Right ventricle myocardium inferior (tissue), 1 donor: Measurements from ENCODE around the gene ARPC5L. TPM values are rescaled to one million over a fixed set of nuclear protein-coding genes. Genes with fewer than 3 reads are reported as not detected.
"Not testable (repeated sequence)": the region's sequence is repeated elsewhere in the genome, so short reads cannot be mapped to it uniquely, and the experiment has no call there.

ENCODE experiments used
- ATAC-seq: fragments of 200-7000 bp; cut with Tn5 transposase; one replicate; pipeline ENCODE4 v1.9.1; 2020; ENCODE audit warnings: mild to moderate bottlenecking, moderate library complexity
- DNase-seq: peaks from one replicate; pipeline ENCODE4 v3.0.0; 2021; ENCODE audit errors: missing footprints
- intact Hi-C: fragments of 100-400 bp; cut with DNase I; formaldehyde crosslinking; loops from one replicate; pipeline ENCODE4 v1.11.0; 2022
- long read RNA-seq: library from polyadenylated mRNA; unstranded; transcript quantifications from one replicate; pipeline ENCODE4 v2.0.0, GENCODE V29; 2021
- total RNA-seq: library from RNA; stranded (reverse); fragmentation: NEBNext Ultra II Directional; extraction: Animal tissue kit (Norgen Biotek cat#: 25700); gene quantifications from one replicate; pipeline ENCODE4 v1.2.1, GENCODE V29; 2021
- donor health status: DM: no; HTN: yes; CAD: no; lungs with severe emphysema.

ARPC5L gene
- total RNA-seq: 41.8 TPM
- long read RNA-seq, transcript ARPC5L-201 (4 exons, 1,325 nt): major isoform, 31 of 35 reads
- long read RNA-seq, partial matches to known transcripts: 0 of 35 reads
- long read RNA-seq, other reads (novel, unspliced or antisense): 3 of 35 reads

DNA sequence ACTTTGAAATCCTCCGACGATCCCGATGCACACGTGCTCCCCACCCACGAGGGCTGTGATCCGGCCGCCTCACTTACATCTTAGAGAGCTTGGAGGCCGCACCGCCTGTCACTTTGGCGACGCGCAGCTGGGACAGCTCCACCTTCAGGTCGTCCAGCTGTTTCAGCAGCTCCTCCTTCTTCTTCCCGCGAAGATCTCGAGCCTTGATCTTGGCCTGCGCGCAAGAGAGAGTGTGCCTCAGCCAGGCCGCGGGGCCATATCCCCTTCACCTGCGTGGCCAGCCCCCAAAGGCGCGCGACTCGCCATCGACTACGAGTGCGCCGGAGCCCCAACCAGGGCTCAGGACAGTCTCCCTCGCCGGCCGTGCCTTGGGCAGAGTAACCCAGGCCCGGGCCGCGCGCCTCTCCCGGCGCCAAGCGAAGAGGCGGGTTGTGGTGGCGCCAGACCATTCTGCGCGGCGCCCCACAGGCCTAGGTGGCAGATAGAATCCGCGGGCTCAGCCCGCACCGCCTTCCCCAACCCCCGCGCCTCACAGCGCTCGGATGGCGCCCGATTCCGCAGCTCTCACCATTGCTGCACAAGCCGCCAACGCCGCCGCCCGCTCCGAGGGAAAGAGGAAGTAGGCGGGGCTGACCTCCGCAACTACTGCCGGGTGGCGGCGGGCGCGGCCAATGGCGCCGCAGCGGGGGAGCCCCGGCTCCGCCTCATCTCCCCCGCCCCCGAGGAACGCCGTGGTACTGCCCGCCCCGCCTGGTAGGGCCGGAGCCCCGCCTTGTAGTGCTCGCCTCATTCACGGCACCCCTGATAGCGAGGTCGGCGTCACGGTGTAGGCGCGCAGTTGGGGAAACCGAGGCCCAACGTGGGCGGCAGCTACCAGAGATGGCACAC is at the start of gene ARPC5L, which contains the start of gene RPL35:
Gene ARPC5L, plus strand, starts transcription at position 789 of the 888 bp plus-strand sequence. CDS start 7,161 bp downstream, outside the sequence.
Gene RPL35, minus strand, starts transcription at position 616 of the 888 bp plus-strand sequence. Its CDS starts 45 bp downstream, at position 571.
- DNase-seq (peak; percentile 97), ATAC-seq (peak; percentile 97)
- intact Hi-C loops: loop anchor here (10.0 kb wide), 1 partner anchor 513 kb away; no protein-coding TSS in a partner anchor

GRCh38 chr9:124812441-124812876 is 49.5 kb upstream of the ARPC5L start:
- DNase-seq: no peak
- ATAC-seq: peak; percentile 69
- intact Hi-C loops: no loop called here

GRCh38 chr9:124813041-124813440 is 48.9 kb upstream of the ARPC5L start:
- intact Hi-C loops: no loop called here
- ATAC-seq: no peak

DNA sequence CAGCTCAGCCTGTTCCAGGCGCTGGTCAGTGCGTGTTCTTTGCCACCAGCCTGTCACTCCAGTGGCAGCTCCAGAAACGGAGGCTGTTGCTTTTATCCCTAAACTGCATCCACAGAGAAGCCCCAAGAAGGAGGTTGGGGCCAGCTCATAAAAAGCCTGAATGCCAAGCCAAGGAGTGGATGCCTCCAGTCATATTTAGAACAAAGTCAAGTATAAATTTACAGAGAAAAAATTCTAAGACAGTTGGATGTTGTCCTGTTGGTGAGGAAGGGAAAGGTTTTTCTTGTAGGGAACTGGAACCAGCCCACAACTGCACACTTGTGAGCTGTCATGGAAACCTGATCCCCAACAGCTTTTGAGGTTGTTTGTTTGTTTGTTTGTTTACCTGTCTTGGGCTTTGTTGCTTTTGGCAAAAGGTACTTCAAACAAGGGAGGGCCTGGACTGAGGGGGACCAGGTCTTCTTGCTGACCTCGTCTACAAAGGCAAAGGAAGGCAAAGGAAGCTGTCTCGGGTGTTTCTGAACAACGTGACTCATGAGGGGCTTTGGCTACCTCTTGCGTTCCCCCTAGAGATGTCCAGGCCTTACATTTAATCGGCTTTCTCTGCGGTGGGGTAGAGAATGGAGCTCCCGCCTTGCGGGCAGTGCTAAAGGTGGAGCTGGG is 48.3 kb upstream of the ARPC5L start:
- DNase-seq (no peak), ATAC-seq (no peak)
- intact Hi-C loops: no loop called here

More at GRCh38 chr9:124813041-124813440, 48.9 kb upstream of the ARPC5L start:
- no peak for DNase-seq

- ATAC-seq (no peak), DNase-seq (no peak)
- intact Hi-C loops: no loop called here
These were observed 47.8 kb upstream of the ARPC5L start for GRCh38 chr9:124814164-124814535.

DNA sequence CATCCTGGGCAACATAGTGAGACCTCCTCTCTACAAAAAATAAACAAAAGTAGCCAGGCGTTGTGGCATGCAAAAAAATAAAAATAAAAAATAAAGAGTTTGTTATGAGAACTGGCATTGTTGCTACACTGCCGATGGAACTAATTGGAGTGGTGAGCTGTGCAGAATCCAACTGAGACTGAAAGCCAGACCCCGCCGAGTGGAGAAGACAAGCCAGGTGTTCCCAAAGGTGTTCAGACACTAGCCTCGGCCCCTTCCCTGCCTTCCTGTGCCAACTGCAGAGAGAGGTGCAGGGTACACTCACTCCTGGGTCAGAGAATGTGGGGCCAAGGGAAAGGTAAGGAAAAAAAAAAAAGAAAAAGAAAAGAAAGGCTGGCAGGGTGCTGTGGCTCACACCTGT is 46.3 kb upstream of the ARPC5L start:
- intact Hi-C loops: no loop called here
- ATAC-seq (no peak), DNase-seq (no peak)

GRCh38 chr9:124818431-124819281 is 43.3 kb upstream of the ARPC5L start:
- intact Hi-C loops: no loop called here
- no peak for DNase-seq
- peak; percentile 70 for ATAC-seq

DNA sequence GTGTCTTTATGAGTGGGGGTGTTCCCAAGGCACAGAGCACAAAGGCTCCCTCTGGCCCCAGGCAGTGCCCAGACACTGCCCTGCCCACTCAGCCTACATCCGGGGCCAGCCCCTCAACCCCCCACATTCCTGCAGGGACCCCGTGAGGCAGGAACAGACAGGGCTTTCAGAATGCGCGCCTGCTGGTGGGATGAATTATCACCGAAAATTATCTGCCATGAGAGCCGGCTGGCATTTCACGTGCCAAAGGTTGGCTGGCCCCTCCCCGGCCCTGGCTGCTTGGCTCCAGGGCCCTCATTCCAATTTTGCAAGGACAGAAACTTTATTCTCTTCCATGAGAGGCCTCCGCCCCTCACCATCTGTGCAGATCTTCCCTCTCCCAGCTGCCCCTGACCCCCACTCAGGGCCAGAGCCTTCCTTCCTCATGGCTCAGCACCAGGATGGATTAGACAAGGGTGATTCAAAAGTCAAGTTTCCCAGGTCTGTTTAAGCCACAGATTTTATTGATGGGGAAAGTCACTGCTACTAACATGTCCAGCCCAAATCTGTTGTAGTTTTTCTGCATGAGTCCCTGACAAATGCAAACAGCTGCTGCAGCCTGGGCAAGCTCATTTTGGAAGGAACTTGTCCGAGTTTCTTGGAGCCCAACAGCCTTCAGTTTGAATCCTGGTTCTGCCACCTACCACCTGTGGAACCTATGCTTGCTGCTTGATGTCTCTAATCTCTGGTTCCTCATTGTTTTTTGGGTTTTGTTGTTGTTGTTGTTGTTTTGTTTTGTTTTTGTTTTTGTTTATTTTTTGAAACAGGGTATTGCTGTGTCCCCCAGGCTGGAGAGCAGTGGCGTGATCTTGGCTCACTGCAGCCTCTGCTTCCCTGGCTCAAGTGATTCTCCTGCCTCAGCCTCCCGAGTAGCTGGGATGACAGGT is 41.0 kb upstream of the ARPC5L start:
- intact Hi-C loops: no loop called here
- ATAC-seq: no peak
- DNase-seq: no peak

DNA sequence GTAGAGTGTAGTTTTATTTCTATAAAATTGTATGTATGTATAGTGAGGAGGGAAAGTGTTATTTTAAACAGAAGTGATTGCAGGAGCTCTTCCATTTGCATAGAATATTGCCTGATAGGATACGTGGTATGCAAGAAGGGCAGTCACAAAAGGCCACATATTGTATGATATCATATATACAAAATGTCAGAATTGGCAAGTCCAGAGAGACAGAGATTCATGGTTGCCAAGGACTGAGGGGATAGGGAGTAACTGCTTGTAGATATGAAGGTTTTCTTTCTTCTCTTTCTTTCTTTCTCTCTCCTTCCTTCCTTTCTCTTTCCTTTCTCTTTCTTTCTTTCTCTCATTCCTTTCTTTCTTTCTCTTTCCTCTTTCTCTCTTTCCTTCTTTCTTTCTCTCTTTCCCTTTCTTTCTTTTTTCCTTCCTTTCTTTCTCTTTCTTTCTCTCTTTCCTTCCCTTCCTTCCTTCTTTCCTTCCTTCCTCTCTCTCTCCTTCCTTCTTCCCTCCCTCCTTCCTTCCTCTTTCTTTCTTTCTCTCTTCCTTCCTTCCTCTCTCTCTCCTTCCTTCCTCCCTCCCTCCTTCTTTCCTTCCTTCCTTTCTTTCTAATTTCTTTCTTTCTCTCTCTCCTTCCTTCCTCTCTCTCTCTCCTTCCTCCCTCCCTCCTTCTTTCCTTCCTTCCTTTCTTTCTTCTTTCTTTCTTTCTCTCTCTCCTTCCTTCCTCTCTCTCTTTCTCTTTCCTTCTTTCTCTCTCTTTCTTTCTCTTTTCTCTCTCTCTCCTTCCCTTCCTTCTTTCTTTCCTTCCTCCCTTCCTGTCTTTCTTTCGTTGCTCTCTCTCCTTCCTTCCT is 33.2 kb upstream of the ARPC5L start:
- no peak for ATAC-seq
- DNase-seq: no peak
- intact Hi-C loops: no loop called here

DNA sequence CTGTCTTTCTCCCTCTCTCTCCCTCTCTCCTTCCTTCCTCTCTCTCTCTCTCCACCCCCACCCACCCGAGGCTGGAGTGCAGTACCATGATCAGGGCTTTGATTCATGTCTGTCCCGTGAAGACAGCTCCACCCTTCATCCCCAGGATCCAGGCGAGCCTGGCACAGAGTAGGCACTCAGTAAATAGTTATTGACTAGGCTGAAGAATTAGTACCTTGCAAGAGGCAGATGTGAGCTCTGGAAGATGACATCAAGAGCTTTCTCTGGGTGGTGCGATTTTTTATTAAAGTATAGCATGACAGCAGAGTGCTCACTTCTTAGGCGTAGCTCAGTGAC is 32.6 kb upstream of the ARPC5L start:
- DNase-seq: no peak
- intact Hi-C loops: no loop called here
- no peak for ATAC-seq

DNA sequence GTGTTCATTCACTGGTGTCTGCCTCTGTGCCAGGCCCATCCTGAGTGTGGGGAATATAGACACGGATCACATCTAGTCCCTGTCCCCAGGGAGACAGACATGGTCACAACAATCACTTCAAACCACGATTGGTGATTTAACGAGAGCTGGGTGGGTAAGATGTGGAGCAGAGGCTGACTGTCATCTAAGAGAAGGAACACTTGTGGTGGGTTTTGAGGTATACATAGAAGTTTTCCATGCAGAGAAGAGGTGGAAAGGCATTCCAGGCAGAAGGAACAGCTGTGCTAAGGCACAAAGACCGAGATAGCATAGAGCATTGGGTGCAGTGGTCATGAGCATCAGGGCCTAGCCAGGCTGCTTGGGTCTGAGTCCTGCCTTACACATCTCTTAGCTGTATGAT is 31.3 kb upstream of the ARPC5L start:
- intact Hi-C loops: loop anchor here (2.0 kb wide), 1 partner anchor 34 kb away; no protein-coding TSS in a partner anchor
- ATAC-seq: no peak
- DNase-seq: no peak

DNA sequence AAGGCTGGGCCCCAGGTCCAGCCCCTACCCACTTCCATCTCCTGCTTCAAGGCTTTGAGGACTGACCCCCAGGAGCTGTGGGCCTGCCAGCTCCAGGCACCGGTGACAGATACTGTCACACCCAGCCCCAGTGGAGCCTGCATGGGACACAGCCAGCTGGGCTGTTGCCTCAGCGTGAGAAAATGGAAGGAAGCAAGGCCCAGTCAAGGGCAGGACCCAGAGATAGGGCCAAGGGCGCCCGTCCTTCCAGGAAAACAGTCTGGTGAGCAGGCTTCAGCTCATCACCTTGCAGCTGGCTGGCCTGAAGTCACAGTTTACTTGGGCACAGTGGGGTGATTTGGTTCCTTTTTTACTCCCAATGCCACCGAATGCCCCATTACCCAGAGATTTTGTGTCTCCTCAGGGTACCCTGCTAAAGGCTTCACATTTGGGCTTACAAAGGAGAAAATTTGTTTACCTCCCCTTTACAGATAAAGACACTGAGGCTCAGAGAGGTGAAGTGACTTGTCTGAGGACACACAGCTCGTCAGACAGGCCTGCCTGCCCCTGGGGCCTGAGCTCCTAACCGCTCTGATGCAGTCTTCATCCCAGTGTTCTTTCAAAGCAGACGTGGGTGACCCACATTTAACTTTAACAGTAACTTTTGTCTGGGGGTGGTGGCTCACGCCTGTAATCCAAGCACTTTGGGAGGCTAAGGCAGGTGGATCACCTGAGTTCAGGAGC is 30.1 kb upstream of the ARPC5L start:
- ATAC-seq: peak; percentile 88
- intact Hi-C loops: loop anchor here (2.0 kb wide), 1 partner anchor 35 kb away; no protein-coding TSS in a partner anchor

DNA sequence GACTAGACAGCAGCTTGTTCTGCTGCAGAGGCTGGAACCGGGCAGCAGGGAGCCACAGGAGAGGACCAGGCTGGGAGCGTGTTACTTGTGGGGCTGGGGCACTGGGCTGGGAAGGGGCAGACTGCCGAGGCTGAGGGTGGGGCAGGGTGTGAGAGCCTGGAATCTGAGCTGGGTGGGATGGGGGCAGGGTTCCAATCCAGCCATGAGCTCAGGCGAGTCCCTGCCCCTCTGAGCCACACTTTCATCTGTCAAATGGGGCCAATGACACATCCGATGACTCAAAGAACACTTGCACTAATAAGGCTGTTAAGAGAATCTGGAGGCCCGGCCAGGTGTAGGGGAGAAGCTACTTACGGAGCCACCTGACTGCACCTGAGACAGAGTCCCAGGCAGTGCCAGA is 27.3 kb upstream of the ARPC5L start:
- ATAC-seq: peak; percentile 18
- no peak for DNase-seq
- intact Hi-C loops: loop anchor here (2.0 kb wide), 1 partner anchor 16 kb away; no protein-coding TSS in a partner anchor

More for the DNA sequence above, 30.1 kb upstream of the ARPC5L start:
- DNase-seq: peak; percentile 86

DNA sequence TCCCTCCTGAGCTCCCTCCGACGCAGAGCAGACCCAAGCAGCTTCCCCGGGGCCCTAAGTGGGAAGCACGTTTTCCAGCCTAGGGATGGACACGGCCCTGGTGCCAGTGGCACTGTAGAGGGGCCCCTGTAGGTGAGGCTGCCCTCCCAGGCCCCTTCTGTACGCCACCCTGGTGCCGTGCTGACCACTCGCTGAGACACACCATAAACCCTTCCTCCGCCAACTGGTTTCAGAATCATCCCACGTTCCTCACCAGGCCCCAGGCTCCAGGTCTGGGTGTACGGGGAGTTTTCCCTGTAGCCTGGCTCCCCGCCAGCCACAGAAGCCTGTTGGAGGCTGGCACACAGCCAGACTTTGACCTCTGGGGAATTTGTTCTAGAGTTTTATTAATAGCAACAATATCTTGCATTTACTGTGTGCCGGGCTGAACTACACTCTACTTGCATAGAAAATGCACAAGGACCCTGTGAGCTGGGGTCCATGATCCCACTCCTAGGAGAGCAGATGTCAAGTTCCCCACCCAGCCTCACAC is 26.8 kb upstream of the ARPC5L start:
- peak; percentile 88 for DNase-seq
- peak; percentile 59 for ATAC-seq
- intact Hi-C loops: loop anchor here (2.0 kb wide), 1 partner anchor 16 kb away; no protein-coding TSS in a partner anchor

GRCh38 chr9:124838132-124838531 is 23.8 kb upstream of the ARPC5L start:
- intact Hi-C loops, ATAC-seq, DNase-seq: not testable (repeated sequence)
